ENCODE measurements around the gene MNX1.

Gene MNX1

DNA sequence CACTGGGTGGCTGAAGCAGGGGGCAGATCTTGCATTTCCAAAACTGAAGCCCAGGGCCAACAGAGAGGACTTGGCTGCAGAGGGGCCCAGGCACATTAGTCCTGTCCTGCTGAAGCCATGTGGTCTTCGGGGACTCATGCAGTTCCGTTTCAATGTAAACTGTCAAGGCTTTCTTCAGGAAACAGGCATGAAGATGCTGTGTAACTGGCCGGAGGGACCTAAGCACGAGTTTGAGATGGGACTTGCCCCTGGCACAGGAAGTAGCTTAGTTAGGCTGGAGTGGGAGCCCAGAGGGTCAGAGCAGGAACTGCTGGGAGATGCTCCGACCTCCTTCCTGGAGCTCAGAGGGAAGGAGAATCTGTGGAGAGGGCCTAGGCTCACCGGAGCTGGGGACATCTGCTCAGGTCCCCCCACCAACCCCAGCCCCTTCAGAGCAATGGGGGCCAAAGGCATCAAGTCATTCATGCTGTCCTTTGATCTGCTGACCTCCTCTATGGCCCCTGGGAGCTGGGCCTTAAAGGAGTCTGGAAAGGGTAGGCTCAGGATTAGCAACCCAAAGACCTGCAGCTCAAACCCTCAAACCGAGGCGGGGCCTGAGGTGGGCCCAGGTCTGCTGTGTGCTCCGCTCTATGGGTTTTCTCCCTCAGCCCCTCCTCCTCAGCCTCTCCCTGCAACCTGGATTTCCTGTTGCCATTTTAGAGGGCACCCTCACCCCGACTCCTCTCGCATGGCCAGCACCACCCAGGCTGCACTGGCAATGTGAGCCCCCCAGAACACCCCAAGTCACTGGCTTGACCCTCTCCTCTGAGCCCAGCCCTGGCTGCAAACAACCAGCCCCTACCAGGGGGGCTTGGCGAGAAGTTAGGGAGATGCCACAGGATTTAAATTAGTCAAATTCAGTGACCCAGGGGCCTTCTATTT lies 4.4 kb upstream of the MNX1 start:
- no peak for FAIRE-seq

DNA sequence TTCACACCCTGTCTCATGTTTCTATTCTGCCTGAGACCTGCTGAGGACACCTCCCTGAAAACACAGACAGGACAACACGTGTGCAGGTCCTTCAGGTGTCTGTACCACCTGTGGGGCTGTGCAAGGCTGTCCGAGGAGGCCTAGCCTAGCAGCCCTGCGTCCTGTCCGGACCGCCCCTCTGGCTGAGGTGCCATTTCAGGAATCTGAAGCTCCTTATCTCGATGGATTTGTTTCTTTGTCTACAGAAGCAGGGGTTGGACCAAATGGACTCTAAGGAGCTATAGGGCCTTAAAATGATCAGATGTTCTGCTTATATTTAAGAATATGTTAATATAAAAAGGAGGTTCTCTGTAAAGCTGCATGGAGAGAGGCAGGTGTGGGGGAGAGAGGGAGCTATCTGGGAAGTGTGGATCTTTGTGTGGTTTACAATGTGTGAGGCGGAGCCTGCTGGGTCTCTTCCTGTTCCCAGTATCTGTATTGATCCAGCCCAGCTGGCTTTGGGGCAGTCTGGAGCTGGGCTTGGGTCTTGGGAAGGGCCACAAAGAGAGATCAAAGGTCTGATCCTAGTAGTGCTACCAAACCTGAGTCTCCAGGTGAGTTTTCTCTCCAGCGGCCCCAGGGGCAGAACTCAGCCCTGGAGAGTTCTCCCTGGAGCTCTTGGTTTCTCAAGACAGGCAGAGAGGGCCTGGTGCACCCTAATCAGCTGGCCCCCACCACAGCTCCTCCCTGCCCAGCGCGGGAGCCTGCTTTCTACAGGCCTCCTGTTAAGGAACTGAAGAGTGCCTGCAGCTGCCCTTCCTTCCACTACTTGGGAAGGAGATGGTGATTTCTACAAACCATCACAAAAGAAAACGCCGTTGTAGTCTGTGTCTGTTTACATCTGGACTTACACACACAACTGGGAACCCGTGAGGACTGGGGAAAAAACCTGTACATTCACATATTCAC lies 3.4 kb upstream of the MNX1 start:
- FAIRE-seq = no peak

DNA sequence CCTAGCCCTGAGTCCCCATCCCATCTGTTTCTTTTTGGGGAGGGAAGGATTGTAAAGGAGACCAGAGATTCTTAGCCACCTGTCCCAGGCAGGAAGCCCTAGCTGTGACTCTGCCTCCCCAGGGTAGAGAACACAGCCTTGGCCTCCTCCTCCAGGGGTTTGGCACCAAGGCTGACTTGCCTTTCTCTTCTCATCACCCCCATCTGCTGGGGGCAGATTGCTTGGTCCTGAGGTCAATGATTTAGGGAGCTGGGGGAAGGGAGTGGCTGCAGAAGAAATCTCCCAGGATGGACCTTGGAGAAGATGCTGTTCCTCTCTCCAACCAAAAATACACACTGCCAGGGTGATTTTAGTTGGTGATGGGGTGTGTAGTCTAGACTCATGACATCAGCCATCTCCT lies 2.6 kb upstream of the MNX1 start:
- no peak for FAIRE-seq

DNA sequence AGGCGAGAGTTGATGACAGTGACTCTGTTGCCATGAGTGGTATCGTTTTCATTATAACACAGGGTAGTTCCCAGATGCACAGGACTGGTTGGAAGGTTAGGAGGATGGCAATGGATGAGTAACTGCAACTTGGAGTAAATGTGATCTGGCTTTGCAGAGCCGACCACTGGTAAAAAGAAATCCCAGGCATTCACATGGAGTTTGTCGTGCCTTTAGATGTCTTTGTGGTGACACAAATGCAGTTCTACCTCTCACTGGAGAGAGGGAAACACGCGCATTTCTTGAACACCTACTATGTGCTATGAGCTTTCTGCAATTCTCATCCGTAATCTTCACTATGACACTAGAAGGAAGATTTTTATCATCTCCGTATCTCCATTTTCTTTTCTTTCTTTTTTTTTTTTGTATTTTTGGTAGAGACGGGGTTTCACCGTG lies 1.7 kb upstream of the MNX1 start:
- FAIRE-seq = no peak

DNA sequence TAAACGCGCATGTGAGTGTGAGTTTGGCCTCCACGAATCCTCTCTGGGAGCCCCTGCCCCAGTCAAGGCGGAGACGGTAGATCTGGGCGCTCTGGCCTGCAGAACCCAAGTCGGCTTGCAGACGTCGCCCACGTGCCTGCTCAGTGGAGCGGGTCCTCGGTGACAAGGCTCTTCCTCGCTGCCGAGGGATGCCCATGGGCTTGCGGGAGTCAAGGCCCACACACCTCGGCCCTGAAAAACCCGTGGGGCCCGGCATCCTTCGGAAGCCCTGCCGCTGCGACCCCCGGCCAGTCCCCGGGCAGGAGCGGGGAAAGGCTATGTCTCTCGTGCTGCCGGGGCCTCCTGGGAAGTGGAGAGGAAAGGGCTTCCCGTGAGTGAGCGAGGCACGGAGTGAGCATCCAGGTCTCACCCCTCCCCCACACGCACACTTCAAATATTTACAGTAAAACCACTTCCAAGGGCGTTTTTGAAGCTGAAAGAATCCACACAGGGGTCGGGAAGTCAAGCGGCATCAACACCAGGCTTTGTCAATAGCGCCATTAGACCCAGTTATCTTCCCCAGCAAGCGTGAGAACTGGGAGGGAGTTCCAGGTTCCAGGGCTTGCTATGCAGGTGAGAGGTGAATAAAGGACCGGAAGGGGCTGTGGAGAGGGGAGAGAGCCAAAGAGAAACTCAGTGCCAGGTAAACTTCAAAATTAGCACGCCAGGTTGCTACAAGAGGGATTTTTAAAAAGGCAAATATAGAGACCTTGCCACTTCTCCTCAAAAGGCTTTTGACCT lies 1.1 kb upstream of the MNX1 start:
- FAIRE-seq = no peak

DNA sequence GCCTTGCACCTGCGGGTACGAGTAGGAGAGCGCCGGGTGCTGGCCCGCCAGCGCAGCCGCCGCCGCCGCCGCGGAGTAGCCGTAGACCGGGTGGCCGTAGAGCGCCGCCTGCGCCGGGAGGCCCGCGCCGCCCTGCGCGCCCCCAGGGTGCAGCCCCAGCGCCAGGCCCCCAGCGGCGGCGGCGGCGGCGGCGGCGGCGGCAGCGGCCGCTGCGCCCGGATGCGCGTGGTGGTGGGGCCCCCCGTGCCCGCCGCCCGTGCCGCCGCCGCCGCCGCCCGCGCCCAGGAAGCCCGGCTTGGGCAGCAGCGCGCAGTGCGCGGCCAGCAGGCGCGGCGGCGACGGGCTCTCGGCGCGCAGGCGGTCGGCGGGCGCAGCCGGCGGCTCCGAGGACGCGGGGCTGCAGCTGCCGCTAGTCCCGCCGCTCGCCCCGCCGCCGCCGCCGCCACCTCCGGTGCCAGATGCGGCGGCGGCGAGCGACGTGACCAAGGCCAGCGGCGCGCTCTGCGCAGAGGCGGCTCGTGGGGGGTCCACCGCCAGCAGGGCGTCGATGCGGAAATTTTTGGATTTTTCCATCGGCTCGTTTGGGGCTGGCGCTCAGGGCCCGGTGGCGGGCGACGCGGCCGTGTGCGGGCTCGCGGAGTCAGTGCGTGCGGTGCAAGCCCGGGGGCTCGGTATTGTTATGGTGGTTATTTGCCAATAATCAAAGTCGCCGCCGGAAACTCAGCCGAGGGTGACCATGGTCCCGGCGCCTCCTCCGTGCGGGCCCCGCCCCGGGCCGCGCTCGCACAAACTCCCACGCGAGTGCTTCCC lies 480 bp downstream of the MNX1 start:
- FAIRE-seq = no peak

DNA sequence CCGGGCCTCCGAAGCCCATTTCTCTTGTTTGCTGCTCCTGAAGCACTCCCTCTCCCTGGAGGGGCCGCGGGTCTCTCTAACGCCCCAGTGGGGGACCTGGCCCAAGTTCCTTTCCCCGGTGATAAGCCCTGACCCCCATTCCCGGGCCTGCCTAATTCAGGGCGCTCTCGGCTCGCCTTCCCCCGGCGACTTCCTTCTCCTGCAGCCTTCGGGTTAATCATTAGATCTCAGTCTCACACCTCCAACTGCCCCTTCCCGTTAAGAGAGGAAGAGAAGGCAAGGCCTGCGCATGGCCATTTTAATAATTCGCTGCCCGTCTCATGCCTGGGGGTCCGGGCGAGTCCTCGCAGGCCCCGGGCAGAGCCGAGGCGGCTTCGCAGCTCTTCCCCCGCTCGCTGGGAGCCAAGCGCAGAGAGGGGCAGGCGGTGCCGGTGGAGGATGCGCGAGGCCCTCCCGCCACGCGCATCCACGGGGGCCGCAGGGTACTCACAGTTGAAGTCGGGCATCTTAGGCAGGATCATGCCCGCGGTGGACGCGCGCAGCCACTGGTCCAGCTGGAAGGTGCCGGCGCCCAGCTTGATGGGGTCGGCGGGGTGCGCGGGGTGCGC lies 1.2 kb downstream of the MNX1 start:
- FAIRE-seq = no peak

DNA sequence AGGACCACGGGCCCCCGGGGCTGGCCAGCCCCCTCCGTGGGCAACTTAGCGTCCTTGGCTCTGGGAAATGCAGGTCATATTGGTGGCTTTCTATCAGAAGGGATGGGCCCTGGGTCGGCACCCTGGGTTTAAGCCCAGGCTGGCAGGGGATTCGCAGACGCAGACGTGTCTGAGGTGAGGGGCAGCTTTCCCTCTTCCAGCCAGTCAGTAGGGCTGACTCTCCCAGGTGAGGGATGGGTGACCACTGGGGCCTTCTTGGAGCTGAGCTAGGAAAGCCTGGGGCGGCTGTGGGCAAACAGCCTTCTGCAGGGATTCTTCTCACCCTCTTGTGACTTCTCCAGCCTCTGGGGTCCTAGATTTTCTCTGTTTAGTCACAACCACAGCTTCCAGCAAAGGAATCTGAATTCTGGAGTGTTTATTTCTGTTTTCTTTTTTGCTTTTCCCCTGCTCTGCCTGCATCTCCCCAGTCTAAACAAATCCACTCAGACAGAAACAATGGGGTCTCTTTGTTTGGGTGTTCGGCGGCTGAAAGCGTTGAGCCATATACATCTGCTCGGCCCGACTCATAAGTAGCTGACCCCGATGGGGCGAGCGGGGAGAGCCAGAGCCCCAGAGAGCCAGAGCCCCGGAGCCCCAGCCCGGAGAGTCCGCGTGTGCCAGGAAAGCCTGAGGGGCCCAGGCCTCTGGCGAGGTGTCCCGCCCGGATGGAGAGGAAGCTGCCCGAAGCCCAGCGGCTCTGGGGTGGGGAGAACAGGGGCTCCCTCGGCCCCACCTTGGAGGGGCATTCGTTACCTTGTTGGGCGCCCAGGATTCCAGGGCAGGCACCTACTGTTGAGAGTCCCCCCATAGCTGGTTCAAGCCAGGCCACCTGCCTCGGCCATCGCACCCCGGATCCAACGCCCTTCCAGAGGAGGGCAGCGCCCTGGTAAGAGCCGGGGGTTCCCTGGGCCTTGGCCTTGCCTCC lies 2.0 kb downstream of the MNX1 start:
- no peak for FAIRE-seq

DNA sequence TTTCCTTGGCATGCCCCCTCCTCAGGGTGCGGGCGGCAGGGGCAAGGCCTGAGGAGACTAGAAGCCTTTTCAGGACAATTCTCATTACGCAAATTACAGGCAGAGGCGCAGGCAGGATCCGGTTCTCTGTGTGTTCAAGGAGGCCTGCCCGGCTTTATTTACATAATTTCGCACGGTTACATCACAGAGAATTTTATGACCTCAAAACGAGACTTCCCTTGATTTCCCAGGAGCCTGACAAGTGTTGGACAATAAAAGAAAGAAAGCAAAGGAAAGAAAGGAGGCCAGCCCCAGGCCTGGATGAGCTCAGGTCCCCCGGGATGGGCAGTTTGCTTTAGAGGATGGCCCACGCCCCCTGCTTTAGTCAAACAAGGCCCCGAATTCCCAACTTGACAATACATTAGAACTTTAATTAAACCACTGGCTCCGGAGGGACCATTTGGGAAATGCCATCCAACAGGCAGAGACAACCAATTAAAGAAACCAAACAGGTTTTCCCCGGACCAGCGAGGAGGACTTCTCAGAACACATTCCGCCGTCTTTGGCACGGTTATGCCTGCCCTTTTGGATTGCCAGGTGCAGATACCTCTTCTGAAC lies 2.9 kb downstream of the MNX1 start:
- no peak for FAIRE-seq

DNA sequence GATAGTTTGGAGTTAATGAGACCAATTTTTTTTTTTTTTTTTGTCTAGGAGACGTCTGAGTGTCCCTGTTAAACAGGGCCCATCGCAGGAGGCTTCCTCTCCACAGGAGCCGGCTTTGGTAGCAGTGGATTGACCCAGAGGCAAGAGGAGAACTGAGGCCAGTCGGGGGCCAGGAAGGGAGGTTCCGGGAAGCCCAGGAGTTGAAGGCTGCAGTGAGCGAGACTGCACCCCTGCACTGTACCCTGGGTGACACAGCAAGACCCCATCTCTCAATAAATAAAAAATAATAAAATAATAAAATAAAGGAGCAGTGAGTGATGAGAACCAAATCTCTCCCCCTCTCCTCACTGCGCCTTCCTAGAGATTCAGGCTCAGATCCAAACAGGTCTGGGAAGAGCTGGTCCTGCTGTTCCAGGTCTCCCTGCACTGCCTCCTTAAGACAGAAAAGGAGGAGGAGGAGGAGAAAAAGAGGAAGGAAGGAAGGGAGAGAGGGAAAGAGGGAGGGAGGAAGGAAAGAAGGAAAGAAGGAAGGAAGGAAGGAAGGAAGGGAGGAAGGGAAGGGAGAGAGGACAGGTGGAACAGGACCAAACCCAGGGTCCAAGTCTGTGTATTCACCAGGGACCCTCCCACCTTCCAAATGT lies 3.5 kb downstream of the MNX1 start:
- FAIRE-seq = no peak

DNA sequence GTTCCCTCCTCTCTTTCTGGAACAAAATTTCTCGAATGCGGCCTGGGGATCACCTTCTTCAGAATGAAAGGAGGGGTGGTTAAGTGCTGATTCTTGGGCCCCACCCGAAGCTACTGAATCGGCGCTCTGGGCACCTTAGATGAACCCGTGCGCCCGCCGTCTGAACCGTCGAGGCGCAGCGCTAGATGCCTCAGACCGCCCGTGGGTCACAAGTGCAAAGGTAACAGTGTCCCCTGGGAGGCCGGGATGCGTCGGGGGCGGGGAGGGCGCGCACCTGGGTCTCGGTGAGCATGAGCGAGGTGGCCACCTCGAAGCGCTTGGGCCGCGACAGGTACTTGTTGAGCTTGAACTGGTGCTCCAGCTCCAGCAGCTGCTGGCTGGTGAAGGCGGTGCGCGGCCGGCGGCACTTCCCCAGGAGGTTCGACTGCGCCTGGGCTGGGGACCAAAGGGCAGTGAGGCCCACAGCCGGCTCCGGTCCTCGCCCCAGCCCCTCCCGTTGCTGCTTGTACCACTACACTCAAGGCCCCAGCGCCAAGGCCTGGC lies 4.2 kb downstream of the MNX1 start:
- no peak for FAIRE-seq

DNA sequence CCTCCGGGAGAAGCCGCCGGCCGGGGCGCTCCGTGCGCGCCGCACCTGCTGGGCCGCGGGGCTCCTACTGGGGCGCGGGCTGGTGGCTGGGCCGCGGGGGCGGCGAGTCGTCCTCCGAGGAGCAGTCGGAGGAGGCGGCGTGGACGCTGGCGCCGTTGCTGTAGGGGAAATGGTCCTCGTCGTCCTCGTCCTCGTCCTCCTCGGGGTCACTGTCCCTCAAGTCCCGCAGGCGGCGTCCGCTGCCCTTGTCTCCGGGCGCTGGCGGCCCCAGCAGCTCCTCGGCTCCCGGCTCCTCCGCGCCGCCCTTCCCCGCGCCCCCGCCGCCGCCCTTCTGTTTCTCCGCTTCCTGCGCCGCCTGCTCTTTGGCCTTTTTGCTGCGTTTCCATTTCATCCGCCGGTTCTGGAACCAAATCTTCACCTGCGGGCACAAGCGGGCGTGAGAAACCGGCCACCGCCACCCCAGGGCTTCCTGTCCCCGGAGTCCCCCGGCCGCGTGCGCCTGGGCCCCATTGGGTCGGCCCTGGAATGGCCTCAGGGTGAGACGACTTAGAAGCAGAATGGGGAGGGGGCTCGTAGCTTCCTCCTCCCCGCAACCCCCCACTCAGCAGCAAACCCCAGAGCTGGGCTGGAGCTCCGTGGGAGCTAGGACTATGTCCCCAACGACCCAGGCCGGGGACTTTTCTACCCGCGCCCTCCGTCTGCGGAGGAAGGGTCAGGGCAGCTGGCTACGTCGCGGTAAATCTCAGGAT lies 4.8 kb downstream of the MNX1 start:
- no peak for FAIRE-seq

DNA sequence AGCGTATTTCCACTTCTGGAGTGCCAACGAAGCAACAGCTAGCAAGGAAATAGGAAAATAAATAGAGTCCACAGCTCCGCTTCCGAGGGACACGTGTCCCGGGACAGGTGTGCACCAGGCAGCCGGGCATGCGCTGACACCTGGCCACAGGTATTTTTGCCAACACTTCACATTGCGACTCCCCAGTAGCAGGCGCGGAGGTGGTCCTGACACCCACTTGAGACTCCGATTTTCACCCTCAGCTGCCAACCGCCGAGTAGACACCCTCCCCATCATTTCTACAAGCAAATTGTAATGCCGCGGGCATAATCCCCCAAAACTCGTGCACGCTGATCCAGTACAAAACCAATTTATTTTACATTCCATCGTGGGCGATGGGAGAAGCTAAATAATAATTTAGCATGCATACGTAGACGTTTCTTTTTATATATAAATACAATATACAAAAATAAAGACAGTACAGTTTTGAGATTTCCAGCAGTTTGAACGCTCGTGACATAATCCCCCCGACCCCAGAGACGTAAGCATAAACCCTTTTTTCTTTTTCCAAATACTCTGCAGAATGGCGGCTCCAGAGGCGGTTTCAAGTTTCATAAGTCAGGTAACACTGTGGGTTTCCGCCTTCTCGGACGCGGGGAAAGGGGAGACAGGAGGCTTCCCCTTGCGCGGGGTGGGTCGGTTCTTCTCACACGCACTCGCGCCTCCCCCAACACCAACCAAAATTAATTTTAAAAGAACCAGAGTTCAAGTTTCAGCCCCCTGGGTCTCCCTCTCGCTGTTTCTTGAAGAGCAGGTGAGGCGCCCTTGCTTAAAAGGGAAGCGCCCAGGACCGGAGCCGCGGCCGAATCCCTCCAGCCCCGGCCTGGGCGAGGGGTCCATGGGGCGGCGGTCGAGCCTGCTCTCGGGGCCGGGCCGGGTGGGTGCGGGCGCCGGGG lies 5.7 kb downstream of the MNX1 start:
- FAIRE-seq = no peak

DNA sequence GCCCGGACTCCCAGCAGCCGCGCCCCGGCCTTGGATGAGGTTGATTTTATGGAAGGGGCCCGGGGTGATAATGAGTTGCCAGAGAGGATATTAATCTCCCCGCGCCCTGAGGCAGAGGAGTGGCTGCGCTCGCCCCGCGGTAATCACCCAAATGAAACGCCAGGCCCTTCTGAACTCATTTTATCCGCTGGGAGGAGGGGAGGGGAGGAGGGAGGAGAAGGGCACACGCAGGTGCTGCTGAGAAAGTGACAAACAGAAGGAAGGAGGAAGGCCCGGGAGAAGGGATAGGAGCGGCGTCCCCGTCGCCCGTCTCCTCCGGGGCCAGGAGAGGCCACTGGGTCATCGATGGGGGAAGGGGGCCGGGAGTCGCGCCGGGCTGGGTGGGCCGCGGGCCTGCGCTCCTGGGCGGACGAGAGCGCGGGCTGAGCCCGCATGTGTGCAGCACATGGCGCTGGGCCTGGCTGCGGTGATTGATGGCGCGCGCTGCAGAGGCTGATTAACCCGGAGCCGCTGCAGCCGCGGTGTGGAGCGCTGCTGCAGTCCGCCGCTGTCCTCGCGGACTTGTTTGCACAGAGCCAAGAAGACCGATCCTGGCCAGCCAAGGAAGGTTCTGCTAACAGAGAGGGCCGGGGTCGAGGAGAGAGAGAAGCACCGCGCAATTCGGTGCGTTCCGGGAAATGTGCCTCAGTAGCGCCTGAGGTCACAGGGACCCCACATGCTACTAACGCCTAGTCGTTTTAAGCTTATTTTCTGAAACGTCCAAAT lies 6.5 kb downstream of the MNX1 start:
- FAIRE-seq = no peak

DNA sequence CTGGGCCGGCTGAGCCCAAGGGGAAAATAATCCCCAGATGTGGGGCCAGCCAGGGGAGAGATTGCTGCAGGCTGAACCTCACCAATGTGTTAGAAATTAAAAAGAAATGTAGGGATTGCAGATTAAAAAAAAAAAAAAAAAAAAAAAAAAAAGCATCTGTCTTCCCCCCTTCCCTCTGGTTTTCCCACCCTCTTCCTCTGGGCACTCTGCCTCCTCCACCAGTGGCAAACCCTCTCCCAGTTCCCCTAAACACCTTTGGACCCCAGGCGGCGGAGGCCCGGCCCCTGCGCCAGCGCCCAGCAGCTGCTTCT lies 7.1 kb downstream of the MNX1 start:
- no peak for FAIRE-seq

DNA sequence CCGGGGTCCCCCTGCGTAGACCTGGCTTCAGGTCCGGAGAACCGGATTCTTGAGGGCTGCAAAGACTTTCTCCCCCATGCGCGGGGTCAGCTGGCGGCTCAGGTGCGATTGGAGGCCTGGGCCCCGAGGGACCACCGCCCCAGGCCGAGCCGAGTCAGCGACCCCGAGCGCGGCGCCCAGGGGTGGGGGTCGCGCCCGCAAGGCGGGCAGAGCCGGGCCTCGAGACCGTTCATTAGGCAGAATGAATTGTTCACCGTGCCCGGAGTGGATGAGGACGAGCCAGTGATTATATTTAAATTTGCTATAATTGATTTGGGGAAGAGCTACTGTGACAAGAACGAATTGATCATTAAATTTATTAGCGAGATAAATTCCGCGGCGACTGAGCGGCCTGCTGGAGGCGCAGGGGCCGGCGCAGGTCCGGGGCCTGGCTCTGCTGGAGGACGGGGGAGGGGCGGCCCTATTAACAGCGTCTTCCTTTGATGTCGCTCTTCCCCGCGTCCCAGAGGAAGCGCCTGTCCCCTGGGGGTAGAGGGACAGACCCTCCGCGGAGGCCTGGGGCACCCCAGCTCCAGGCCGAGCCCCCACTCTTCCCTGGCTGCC lies 7.5 kb downstream of the MNX1 start:
- no peak for FAIRE-seq
